HTR-8/SVneo (cell line): ENCODE measurements around the gene NIPAL4.

Experiments
- DNase-seq: peaks from one replicate; pipeline ENCODE4 v3.0.0; 2011; ENCODE audit warnings: low spot score, mixed read lengths; ENCODE audit not compliant: insufficient read length
- FAIRE-seq: peaks from 2 replicates; lab custom pipeline; 2011; peaks lifted over from hg19 to GRCh38; lab: Jason Lieb, UNC

The NIPAL4 gene

GRCh38 chr5:157460921-157461792, 1.1 kb downstream of the NIPAL4 start:
- DNase-seq, result no peak
- no peak for FAIRE-seq

GRCh38 chr5:157463081-157463480, 3.1 kb downstream of the NIPAL4 start:
- DNase-seq, result no peak
- FAIRE-seq, result no peak

GRCh38 chr5:157463621-157464518, 3.9 kb downstream of the NIPAL4 start:
- FAIRE-seq, result no peak
- no peak for DNase-seq

GRCh38 chr5:157464519-157465171, 4.6 kb downstream of the NIPAL4 start:
- peak; percentile 79 for DNase-seq

GRCh38 chr5:157468293-157468965, 8.4 kb downstream of the NIPAL4 start:
- FAIRE-seq (no peak), DNase-seq (no peak)

More at GRCh38 chr5:157464519-157465171, 4.6 kb downstream of the NIPAL4 start:
- peak; percentile 58 for FAIRE-seq

GRCh38 chr5:157469073-157469472, 9.1 kb downstream of the NIPAL4 start:
- no peak for DNase-seq
- FAIRE-seq, result no peak

- no peak for DNase-seq
- FAIRE-seq, result no peak
These were observed 9.7 kb downstream of the NIPAL4 start for GRCh38 chr5:157469687-157470086.

- DNase-seq, result no peak
- FAIRE-seq, result no peak
These were observed 10.6 kb downstream of the NIPAL4 start for GRCh38 chr5:157470631-157471030.

- DNase-seq (peak; percentile 35), FAIRE-seq (peak; percentile 58)
These were observed 11.7 kb downstream of the NIPAL4 start for GRCh38 chr5:157471709-157472108.

- peak; percentile 15 for DNase-seq
- peak; percentile 33 for FAIRE-seq
These were observed 13.6 kb downstream of the NIPAL4 start for GRCh38 chr5:157473383-157474320.

GRCh38 chr5:157475432-157475831, 15.4 kb downstream of the NIPAL4 start:
- no peak for FAIRE-seq

GRCh38 chr5:157476702-157477408, 16.8 kb downstream of the NIPAL4 start:
- DNase-seq (peak; percentile 79), FAIRE-seq (no peak)

More at GRCh38 chr5:157475432-157475831, 15.4 kb downstream of the NIPAL4 start:
- DNase-seq, result no peak

- FAIRE-seq (no peak), DNase-seq (no peak)
These were observed 17.9 kb downstream of the NIPAL4 start for GRCh38 chr5:157477814-157478494.

GRCh38 chr5:157478726-157479125, 18.7 kb downstream of the NIPAL4 start:
- FAIRE-seq (no peak), DNase-seq (no peak)

GRCh38 chr5:157479166-157479565, 19.2 kb downstream of the NIPAL4 start:
- no peak for FAIRE-seq
- DNase-seq, result no peak

- no peak for DNase-seq
- no peak for FAIRE-seq
These were observed 19.8 kb downstream of the NIPAL4 start for GRCh38 chr5:157479612-157480510.

GRCh38 chr5:157481265-157481664, 21.3 kb downstream of the NIPAL4 start:
- DNase-seq (no peak), FAIRE-seq (no peak)
